Stimulated activated naive B cell treated with anti-CD40 and anti-IgM and Interleukin-4, amounts not matched to agents 10 μg/mL and 1 μg/mL and 100 μg/mL, for 72 hours (primary cell): ENCODE measurements around the gene SLC39A3.

ENCODE experiments used
- ATAC-seq, 2 donors: fragments of 150-1000 bp; cut with Tn5 transposase; replicated peaks; 2 replicates each; pipeline ENCODE4 v1.10.0; 2021; ENCODE audit warnings: moderate library complexity in 1 of 2
- DNase-seq: peaks from one replicate; pipeline ENCODE4 v3.0.0; 2021
- H3K27ac Mint-ChIP-seq: one replicate; pipeline ENCODE4 v1.8.0; 2022; ENCODE audit warnings: mild to moderate bottlenecking, mixed read lengths
- H3K27me3 Mint-ChIP-seq, 2 donors: one replicate each; pipeline ENCODE4 v1.8.0; 2022; ENCODE audit warnings: mixed read lengths in 2 of 2
- H3K36me3 Mint-ChIP-seq, 2 donors: one replicate each; pipeline ENCODE4 v1.8.0; 2022; ENCODE audit warnings: mixed read lengths in 2 of 2, mild to moderate bottlenecking in 1 of 2
- H3K4me1 Mint-ChIP-seq, 2 donors: one replicate each; pipeline ENCODE4 v1.8.0; 2022; ENCODE audit warnings: mixed read lengths in 2 of 2, mild to moderate bottlenecking in 1 of 2
- H3K4me3 Mint-ChIP-seq, 2 donors: one replicate each; pipeline ENCODE4 v1.8.0; 2022; ENCODE audit warnings: mild to moderate bottlenecking in 2 of 2, mixed read lengths in 2 of 2, moderate library complexity in 1 of 2
- H3K9me3 Mint-ChIP-seq, 2 donors: one replicate each; pipeline ENCODE4 v1.8.0; 2022; ENCODE audit warnings: mixed read lengths in 2 of 2, mild to moderate bottlenecking in 1 of 2

The SLC39A3 gene

DNA sequence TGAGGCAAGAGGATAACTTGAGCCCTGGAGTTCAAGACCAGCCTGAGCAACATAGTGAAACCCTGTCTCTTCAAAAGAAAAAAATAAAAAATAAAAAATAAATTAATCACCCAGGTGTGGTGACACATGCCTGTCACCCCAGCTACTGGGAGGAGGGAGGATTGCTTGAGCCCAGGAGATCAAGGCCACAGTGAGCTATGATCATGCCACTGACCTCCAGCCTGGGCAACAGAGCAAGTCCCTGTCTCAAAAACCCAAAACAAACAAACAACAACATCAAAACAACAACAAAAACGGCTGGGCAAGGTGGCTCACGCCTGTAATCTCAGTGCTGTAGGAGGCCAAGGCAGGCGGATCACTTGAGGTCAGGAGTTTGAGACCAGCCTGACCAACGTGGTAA, 4.3 kb upstream of the SLC39A3 start:
- Mint-ChIP-seq H3K36me3 (peaks cover 0 to 3% of the 10 kb centered on the region in 2 donors), H3K9me3 (no peaks in the 10 kb centered on the region), H3K4me3 (no peak overlapping the region), H3K27me3 (peaks cover 7 to 8% of the 10 kb centered on the region in 2 donors), H3K27ac (no peak overlapping the region), H3K4me1 (peaks cover 8 to 24% of the 10 kb centered on the region in 2 donors)
- no peak for DNase-seq
- no peak for ATAC-seq

DNA sequence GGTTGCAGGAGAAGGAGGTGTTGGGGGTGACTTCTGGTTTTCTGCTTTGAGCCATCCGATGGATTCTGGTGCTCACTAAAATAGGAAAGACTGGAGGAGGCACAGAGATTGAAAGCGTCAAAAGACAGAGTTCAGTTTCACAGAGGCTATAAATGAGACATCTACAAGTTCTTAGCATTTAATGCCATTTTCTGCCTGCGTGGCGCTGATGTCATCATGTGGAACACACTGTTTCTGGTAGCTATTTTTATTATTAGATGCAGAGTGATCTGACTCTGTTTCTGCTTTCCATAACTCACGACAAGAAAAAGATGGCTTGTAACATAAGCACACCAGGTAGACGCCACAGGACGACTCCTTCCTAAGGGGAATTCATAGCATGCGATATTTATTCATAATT, 3.3 kb upstream of the SLC39A3 start:
- H3K36me3 Mint-ChIP-seq, result peaks cover 2 to 9% of the 10 kb centered on the region in 2 donors
- no peaks in the 10 kb centered on the region for H3K9me3 Mint-ChIP-seq
- peaks cover 13 to 28% of the 10 kb centered on the region in 2 donors for H3K4me1 Mint-ChIP-seq
- DNase-seq (no peak), ATAC-seq (no peak)
- no peak overlapping the region for H3K27ac Mint-ChIP-seq
- peaks cover 7 to 8% of the 10 kb centered on the region in 2 donors for H3K27me3 Mint-ChIP-seq
- H3K4me3 Mint-ChIP-seq, result no peak overlapping the region

DNA sequence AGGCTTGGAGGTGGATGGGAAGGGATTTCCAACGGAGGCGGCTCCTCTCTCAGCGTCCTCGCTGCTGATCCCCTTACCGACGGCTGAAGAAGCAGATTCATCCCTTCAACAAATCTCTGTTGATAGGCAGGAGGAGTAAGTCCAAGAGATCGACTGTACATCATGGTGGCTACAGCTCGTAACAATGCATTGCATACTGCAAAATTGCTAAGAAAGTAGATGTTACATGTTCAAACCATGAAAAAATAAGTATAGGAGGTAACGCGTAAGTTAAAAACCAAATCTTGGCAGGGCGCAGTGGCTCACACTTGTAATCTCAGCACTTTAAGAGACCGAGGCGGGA, 468 bp upstream of the SLC39A3 start:
- peaks cover 15 to 39% of the 10 kb centered on the region in 2 donors for H3K4me1 Mint-ChIP-seq
- DNase-seq (no peak), ATAC-seq (peak in 1 of 2 donors; percentile 4)
- peaks cover 24 to 32% of the 10 kb centered on the region in 2 donors for H3K36me3 Mint-ChIP-seq
- peak overlapping the region; percentile 92 for H3K4me3 Mint-ChIP-seq
- peaks cover 7 to 8% of the 10 kb centered on the region in 2 donors for H3K27me3 Mint-ChIP-seq
- no peak overlapping the region for H3K27ac Mint-ChIP-seq
- no peaks in the 10 kb centered on the region for H3K9me3 Mint-ChIP-seq

GRCh38 chr19:2736550-2737190, 3.1 kb downstream of the SLC39A3 start:
- H3K36me3 Mint-ChIP-seq, result peaks cover 39 to 56% of the 10 kb centered on the region in 2 donors
- no peak for ATAC-seq
- H3K4me3 Mint-ChIP-seq, result no peak overlapping the region
- no peaks in the 10 kb centered on the region for H3K9me3 Mint-ChIP-seq
- peaks cover 24 to 53% of the 10 kb centered on the region in 2 donors for H3K4me1 Mint-ChIP-seq
- DNase-seq, result no peak
- H3K27ac Mint-ChIP-seq, result no peak overlapping the region
- no peaks in the 10 kb centered on the region for H3K27me3 Mint-ChIP-seq

GRCh38 chr19:2735374-2735773, 4.4 kb downstream of the SLC39A3 start:
- Mint-ChIP-seq H3K27ac (peak overlapping the region; percentile 51), H3K9me3 (no peaks in the 10 kb centered on the region), H3K36me3 (peaks cover 42 to 60% of the 10 kb centered on the region in 2 donors), H3K4me3 (no peak overlapping the region), H3K27me3 (no peaks in the 10 kb centered on the region), H3K4me1 (peaks cover 24 to 53% of the 10 kb centered on the region in 2 donors)
- ATAC-seq, result no peak
- no peak for DNase-seq

DNA sequence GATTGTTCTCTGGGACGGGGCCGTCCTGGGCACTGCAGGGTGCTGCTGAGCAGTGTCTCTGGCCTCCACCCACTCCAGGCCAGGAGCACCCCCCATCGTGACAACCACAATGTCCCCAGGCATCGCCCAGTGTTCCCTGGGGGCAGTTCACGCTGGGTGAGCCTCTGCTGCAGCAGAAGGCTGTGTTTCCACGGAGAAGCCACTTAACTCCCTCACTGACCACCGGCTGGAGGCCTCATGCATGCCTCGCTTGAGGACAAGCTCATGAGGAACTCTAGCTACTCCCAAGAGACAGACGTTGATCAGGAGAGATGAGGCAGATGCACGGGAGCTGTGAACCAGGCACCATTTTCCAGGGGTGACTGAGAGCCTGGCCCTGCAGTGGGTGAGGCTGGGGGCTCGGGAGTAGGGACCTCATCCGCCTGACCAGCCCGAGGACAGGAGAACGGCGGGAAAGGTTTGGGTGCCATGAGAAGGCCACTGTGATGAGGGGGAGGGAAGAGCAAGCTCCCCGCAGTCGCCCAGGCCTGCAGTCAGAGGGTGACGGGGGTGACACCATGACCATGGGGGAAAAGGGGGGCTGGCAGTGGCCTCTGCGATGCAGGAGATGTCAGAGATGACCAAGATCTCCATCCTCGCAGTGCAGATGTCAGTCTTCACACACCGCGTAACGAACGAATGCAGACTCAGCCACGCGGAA, 5.1 kb downstream of the SLC39A3 start:
- no peak overlapping the region for H3K4me3 Mint-ChIP-seq
- peak overlapping the region; percentile 37 for H3K27ac Mint-ChIP-seq
- ATAC-seq (no peak), DNase-seq (no peak)
- no peaks in the 10 kb centered on the region for H3K27me3 Mint-ChIP-seq
- H3K9me3 Mint-ChIP-seq, result no peaks in the 10 kb centered on the region
- peaks cover 20 to 47% of the 10 kb centered on the region in 2 donors for H3K4me1 Mint-ChIP-seq
- H3K36me3 Mint-ChIP-seq, result peaks cover 42 to 60% of the 10 kb centered on the region in 2 donors

GRCh38 chr19:2733930-2734588, 5.8 kb downstream of the SLC39A3 start:
- H3K4me1 Mint-ChIP-seq, result peaks cover 18 to 43% of the 10 kb centered on the region in 2 donors
- H3K9me3 Mint-ChIP-seq, result no peaks in the 10 kb centered on the region
- H3K27me3 Mint-ChIP-seq, result no peaks in the 10 kb centered on the region
- no peak for ATAC-seq
- H3K36me3 Mint-ChIP-seq, result peaks cover 42 to 57% of the 10 kb centered on the region in 2 donors
- peak overlapping the region; percentile 57 for H3K27ac Mint-ChIP-seq
- DNase-seq, result no peak
- no peak overlapping the region for H3K4me3 Mint-ChIP-seq

DNA sequence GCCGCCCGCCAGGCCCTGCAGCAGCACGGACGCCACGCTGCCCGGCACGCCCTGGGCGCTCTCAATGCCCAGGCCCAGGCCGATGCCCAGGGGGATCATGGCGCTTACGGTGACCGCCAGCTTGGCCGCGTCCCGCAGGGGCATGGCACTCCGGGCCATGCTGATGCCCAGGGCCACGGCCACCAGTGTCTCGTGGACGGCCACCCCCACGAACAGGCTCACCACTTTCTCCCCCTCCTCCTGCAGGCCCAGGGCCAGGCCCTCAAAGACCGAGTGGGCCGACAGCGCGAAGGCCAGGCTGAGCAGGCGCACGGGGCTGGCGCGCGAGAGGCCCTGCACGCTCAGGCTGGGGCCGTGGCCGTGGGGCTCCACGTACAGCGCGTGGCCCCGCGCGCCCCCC, 6.9 kb downstream of the SLC39A3 start:
- Mint-ChIP-seq H3K27ac (no peak overlapping the region), H3K36me3 (peaks cover 39 to 56% of the 10 kb centered on the region in 2 donors), H3K9me3 (no peaks in the 10 kb centered on the region), H3K27me3 (no peaks in the 10 kb centered on the region), H3K4me3 (no peak overlapping the region), H3K4me1 (peaks cover 16 to 33% of the 10 kb centered on the region in 2 donors)
- DNase-seq, result no peak
- no peak for ATAC-seq

GRCh38 chr19:2732157-2732725, 7.6 kb downstream of the SLC39A3 start:
- DNase-seq (no peak), ATAC-seq (no peak)
- Mint-ChIP-seq H3K9me3 (no peaks in the 10 kb centered on the region), H3K4me1 (peaks cover 16 to 30% of the 10 kb centered on the region in 2 donors), H3K27me3 (no peaks in the 10 kb centered on the region), H3K27ac (no peak overlapping the region), H3K4me3 (no peak overlapping the region), H3K36me3 (peaks cover 36 to 53% of the 10 kb centered on the region in 2 donors)

- H3K4me3 Mint-ChIP-seq, result no peak overlapping the region
- peaks cover 28 to 44% of the 10 kb centered on the region in 2 donors for H3K36me3 Mint-ChIP-seq
- peaks cover 0 to under 1% of the 10 kb centered on the region in 2 donors for H3K27me3 Mint-ChIP-seq
- ATAC-seq (no peak), DNase-seq (no peak)
- H3K27ac Mint-ChIP-seq, result no peak overlapping the region
- H3K9me3 Mint-ChIP-seq, result peaks cover 0 to under 1% of the 10 kb centered on the region in 2 donors
- peaks cover 15 to 30% of the 10 kb centered on the region in 2 donors for H3K4me1 Mint-ChIP-seq
These were observed 8.4 kb downstream of the SLC39A3 start for GRCh38 chr19:2731181-2731995.

DNA sequence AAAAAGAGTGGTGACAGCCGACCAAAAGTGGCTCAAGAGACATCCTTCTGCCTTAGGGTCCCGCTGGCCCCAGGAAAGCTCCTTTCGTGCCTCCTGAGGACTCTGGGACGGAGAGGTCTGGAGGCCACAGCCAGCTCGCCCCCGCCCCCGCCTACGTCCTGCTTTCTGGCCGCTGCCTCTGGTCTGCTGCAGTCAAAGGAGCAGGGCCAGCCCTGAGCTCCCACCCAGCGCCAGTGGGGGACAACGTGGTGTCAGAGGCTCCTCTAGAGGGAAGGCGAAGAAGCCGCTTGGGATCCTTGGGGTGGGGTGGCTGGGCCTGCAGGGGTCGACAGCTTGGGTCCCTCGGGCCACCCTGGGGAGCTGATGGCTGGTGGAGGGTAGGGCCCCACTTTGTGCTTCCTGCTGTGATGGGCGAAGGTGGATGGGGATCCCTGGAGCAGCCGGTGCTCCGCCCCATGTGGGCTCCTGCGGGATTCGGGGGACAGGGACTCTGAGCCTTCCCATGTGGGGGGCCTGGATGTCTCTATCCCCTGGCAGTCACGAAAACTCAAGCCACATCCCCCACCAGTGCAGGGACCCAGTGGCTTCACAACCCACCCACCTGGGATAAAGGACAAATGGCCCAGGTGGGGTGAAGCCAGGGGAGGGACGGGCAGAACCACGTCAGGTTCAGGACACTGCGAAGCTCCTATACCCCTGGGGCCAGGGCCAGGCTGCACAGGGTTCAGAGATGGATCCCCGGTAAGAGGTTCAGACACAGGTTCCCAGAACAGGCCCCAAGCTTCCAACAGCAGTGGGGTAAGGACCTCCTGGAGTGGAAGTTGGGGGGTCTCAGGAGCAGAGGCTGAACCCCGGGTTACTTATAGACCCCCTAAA, 9.6 kb downstream of the SLC39A3 start:
- no peak for ATAC-seq
- H3K4me3 Mint-ChIP-seq, result no peak overlapping the region
- peaks cover 0 to 4% of the 10 kb centered on the region in 2 donors for H3K9me3 Mint-ChIP-seq
- H3K36me3 Mint-ChIP-seq, result peaks cover 18 to 33% of the 10 kb centered on the region in 2 donors
- no peak for DNase-seq
- no peak overlapping the region for H3K27ac Mint-ChIP-seq
- H3K4me1 Mint-ChIP-seq, result peaks cover 18 to 29% of the 10 kb centered on the region in 2 donors
- peaks cover 0 to 4% of the 10 kb centered on the region in 2 donors for H3K27me3 Mint-ChIP-seq

GRCh38 chr19:2728783-2729387, 10.9 kb downstream of the SLC39A3 start:
- no peak overlapping the region for H3K27ac Mint-ChIP-seq
- peaks cover 0 to 4% of the 10 kb centered on the region in 2 donors for H3K27me3 Mint-ChIP-seq
- ATAC-seq, result no peak
- peaks cover 0 to 4% of the 10 kb centered on the region in 2 donors for H3K9me3 Mint-ChIP-seq
- no peak overlapping the region for H3K4me3 Mint-ChIP-seq
- peaks cover 10 to 17% of the 10 kb centered on the region in 2 donors for H3K4me1 Mint-ChIP-seq
- DNase-seq, result no peak
- H3K36me3 Mint-ChIP-seq, result peaks cover 9 to 21% of the 10 kb centered on the region in 2 donors

DNA sequence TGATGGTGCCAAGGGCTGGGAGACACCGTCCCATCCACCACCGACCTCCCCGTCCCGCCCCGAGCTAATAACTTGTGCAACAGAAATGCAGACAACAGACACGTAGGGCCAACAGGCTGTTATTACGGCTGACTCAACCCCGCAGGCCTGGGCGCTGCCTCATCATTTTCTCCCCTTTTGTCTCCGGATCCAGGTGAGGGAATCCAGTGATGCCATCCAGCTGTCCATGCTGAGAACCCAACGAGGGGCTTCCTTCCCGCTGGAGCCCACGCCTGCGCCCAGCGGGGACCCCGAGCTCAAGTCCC, 12.2 kb downstream of the SLC39A3 start:
- no peak overlapping the region for H3K27ac Mint-ChIP-seq
- ATAC-seq (no peak), DNase-seq (no peak)
- peaks cover 0 to 4% of the 10 kb centered on the region in 2 donors for H3K9me3 Mint-ChIP-seq
- peaks cover 9 to 24% of the 10 kb centered on the region in 2 donors for H3K4me1 Mint-ChIP-seq
- H3K36me3 Mint-ChIP-seq, result peaks cover 5 to 14% of the 10 kb centered on the region in 2 donors
- H3K27me3 Mint-ChIP-seq, result peaks cover 4 to 5% of the 10 kb centered on the region in 2 donors
- H3K4me3 Mint-ChIP-seq, result no peak overlapping the region
